ENCODE data around the gene CATSPER3. TPM values are rescaled to one million over a fixed set of nuclear protein-coding genes. Genes with fewer than 3 reads are reported as not detected.

CATSPER3 gene
- total and polyA plus RNA-seq, 2 of the 13 experiments (the other 11 are each of a cell fraction or from before 2014, with no cell fraction given): 0.33 to 0.37 TPM

- Histone ChIP-seq H3K27me3 (ENCODE audit: control insufficient read depth in 1 of 2, insufficient read depth in 2 of 2, low read length in 2 of 2) (no peaks in the 10 kb centered on the region), H3K27ac (ENCODE audit: extremely low read length, insufficient read depth, low read length) (no peak overlapping the region), H3K79me2 (ENCODE audit: insufficient read depth, low read length) (no peaks in the 10 kb centered on the region)
Observed at GRCh38 chr5:134918861-134919260, 48.8 kb upstream of the CATSPER3 start.

More at GRCh38 chr5:134918861-134919260, 48.8 kb upstream of the CATSPER3 start:
- peaks cover 1 to 27% of the 10 kb centered on the region in 2 experiments; a peak in 2 of 5 replicates for H3K36me3 ChIP-seq (replicated peaks in 1 of 2; ENCODE audit: control insufficient read depth in 1 of 2, insufficient read depth in 2 of 2, low read length in 2 of 2)
- FAIRE-seq (no peak), ATAC-seq (no peak), DNase-seq (ENCODE audit: low spot score) (no peak)
- no TSS peak for BruUV-seq (replicated peaks)
- H3K9ac ChIP-seq (ENCODE audit: insufficient read depth, low read depth, low read length): no peak overlapping the region
- intact Hi-C loops (cut with micrococcal nuclease; ENCODE audit: unreplicated experiment) (no loop called here), in situ Hi-C loops (cut with HindIII; ENCODE audit: extremely low pct_ligation_motif_present, low pct_unique_long_range_greater_than_20kb) (no loop called here)
- peaks cover 29% of the 10 kb centered on the region for H3K4me1 ChIP-seq (ENCODE audit: insufficient read depth, low read length)
- H3K9me3 ChIP-seq (ENCODE audit: low read length): no peaks in the 10 kb centered on the region
- H3K4me3 ChIP-seq (replicated peaks in 1 of 3; ENCODE audit: insufficient read depth in 1 of 3, low read depth in 2 of 3, low read length in 3 of 3): no peak overlapping the region
- no peak for TF ChIP-seq ZNF282 (IDR thresholded peaks at IDR 0.05; ENCODE audit: partially characterized antibody)
- TF ChIP-seq ZNF354B (CRISPR knock-in tag; IDR thresholded peaks at IDR 0.05): no peak
- no peak for TF ChIP-seq DMAP1 (CRISPR knock-in tag; IDR thresholded peaks at IDR 0.05)
- TF ChIP-seq ZNF713 (CRISPR knock-in tag; IDR thresholded peaks at IDR 0.05): no peak
- TF ChIP-seq, protein P1, sequence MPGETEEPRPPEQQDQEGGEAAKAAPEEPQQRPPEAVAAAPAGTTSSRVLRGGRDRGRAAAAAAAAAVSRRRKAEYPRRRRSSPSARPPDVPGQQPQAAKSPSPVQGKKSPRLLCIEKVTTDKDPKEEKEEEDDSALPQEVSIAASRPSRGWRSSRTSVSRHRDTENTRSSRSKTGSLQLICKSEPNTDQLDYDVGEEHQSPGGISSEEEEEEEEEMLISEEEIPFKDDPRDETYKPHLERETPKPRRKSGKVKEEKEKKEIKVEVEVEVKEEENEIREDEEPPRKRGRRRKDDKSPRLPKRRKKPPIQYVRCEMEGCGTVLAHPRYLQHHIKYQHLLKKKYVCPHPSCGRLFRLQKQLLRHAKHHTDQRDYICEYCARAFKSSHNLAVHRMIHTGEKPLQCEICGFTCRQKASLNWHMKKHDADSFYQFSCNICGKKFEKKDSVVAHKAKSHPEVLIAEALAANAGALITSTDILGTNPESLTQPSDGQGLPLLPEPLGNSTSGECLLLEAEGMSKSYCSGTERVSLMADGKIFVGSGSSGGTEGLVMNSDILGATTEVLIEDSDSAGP (CRISPR knock-in tag; IDR thresholded peaks at IDR 0.05; ENCODE audit: borderline replicate concordance): no peak
- TF ChIP-seq, protein P2, sequence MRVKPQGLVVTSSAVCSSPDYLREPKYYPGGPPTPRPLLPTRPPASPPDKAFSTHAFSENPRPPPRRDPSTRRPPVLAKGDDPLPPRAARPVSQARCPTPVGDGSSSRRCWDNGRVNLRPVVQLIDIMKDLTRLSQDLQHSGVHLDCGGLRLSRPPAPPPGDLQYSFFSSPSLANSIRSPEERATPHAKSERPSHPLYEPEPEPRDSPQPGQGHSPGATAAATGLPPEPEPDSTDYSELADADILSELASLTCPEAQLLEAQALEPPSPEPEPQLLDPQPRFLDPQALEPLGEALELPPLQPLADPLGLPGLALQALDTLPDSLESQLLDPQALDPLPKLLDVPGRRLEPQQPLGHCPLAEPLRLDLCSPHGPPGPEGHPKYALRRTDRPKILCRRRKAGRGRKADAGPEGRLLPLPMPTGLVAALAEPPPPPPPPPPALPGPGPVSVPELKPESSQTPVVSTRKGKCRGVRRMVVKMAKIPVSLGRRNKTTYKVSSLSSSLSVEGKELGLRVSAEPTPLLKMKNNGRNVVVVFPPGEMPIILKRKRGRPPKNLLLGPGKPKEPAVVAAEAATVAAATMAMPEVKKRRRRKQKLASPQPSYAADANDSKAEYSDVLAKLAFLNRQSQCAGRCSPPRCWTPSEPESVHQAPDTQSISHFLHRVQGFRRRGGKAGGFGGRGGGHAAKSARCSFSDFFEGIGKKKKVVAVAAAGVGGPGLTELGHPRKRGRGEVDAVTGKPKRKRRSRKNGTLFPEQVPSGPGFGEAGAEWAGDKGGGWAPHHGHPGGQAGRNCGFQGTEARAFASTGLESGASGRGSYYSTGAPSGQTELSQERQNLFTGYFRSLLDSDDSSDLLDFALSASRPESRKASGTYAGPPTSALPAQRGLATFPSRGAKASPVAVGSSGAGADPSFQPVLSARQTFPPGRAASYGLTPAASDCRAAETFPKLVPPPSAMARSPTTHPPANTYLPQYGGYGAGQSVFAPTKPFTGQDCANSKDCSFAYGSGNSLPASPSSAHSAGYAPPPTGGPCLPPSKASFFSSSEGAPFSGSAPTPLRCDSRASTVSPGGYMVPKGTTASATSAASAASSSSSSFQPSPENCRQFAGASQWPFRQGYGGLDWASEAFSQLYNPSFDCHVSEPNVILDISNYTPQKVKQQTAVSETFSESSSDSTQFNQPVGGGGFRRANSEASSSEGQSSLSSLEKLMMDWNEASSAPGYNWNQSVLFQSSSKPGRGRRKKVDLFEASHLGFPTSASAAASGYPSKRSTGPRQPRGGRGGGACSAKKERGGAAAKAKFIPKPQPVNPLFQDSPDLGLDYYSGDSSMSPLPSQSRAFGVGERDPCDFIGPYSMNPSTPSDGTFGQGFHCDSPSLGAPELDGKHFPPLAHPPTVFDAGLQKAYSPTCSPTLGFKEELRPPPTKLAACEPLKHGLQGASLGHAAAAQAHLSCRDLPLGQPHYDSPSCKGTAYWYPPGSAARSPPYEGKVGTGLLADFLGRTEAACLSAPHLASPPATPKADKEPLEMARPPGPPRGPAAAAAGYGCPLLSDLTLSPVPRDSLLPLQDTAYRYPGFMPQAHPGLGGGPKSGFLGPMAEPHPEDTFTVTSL (CRISPR knock-in tag; IDR thresholded peaks at IDR 0.05; ENCODE audit: borderline replicate concordance): no peak
- TF ChIP-seq, protein P3, sequence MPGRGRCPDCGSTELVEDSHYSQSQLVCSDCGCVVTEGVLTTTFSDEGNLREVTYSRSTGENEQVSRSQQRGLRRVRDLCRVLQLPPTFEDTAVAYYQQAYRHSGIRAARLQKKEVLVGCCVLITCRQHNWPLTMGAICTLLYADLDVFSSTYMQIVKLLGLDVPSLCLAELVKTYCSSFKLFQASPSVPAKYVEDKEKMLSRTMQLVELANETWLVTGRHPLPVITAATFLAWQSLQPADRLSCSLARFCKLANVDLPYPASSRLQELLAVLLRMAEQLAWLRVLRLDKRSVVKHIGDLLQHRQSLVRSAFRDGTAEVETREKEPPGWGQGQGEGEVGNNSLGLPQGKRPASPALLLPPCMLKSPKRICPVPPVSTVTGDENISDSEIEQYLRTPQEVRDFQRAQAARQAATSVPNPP (CRISPR knock-in tag; IDR thresholded peaks at IDR 0.05): no peak
- TF ChIP-seq CEBPB (IDR thresholded peaks at IDR 0.05; ENCODE audit: borderline replicate concordance, low read depth, low read length): no peak
- TF ChIP-seq NPAS2 (CRISPR knock-in tag; IDR thresholded peaks at IDR 0.05; ENCODE audit: borderline replicate concordance): no peak
- 100% methylated on average over 3 of the region's 3 CpGs for WGBS (ENCODE audit: low lambda C conversion rate)
- no peak overlapping the region for H2AFZ ChIP-seq (ENCODE audit: low read length)
- CTCF ChIA-PET (ENCODE audit: low intra/inter-chr PET ratio, low total read pairs): interaction anchor here (3.2 kb wide), 1 partner anchor 285 kb away, joined by 13 read pairs; no protein-coding TSS in a partner anchor
- POLR2A ChIA-PET: interaction anchor here (2.6 kb wide), 1 partner anchor 273 kb away, joined by 10 read pairs; no protein-coding TSS in a partner anchor
- H4K20me1 ChIP-seq (ENCODE audit: insufficient read depth, low read length): no peaks in the 10 kb centered on the region
- H3K4me2 ChIP-seq (ENCODE audit: low read depth, low read length): no peak overlapping the region
